ENCODE results near the gene NFAM1.

NFAM1 gene

DNA sequence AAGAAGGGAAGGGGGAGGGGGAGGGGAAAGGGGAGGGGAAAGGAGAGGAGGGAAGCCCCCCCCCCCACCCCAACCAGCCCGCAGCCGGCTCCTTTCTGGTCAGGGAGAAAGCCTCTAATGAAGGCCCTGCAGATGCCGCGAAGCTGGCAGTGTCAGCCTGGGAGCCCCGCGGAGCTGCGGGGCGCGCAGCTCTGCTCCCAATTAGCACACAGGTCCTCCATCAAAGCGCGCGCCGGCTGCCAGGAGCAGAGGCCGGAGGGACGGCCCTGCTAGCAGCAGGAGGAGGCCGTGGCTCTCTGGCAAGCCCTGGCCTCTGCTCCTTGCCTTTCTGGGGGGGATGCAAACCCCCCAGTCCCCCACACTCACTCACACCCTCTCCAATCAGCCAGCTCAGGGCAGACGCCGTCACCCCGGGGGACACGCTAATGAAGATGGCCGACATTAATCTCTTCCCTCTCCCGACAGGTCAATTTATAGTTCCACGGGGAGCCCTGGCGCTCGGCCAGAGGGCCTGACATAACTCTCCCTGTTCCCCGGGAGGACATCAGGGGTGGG, 91.3 kb downstream of the NFAM1 start:
- in situ Hi-C loops (cut with MboI; ENCODE audit: low sequenced_read_pairs): no loop called here

DNA sequence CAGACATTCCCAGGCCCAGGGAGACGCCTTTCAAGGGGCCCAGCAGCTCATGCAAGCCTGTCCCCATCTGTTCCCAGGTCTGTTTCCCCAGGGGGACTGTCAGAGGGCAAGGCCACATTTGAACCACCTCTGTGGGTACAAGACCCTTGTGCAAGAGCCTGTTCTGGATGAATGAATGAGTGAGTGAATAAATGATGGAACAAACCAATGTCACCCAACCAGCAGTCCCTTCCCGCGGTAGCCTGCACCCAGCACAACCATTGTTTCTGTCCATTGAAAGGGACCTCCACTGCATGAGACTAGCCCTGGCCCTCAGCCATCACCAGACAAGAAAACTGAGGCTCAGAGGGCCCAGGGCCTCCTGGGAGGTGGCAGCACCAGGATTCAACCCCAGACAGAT, 92.1 kb downstream of the NFAM1 start:
- in situ Hi-C loops (cut with MboI; ENCODE audit: low sequenced_read_pairs): no loop called here

DNA sequence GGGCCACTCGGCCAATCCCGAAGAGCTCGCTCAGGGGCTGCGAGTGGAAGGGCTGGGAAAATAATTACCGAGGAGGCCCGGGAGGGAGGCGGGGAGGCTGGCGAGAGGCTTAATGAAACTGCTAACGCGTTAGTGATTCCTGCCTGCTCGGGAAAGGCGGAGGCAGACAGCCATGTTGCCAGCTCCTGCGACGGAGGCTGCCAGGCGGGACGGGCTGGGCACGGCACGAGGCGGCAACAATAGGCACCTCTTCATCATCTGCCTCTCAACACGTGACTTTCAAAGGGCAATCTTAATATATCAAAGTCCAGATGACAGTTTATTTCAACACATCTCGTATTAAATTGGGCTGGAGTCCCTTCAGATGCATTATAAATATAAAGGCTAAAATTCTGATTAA, 93.7 kb downstream of the NFAM1 start:
- in situ Hi-C loops (cut with MboI; ENCODE audit: low sequenced_read_pairs): no loop called here

DNA sequence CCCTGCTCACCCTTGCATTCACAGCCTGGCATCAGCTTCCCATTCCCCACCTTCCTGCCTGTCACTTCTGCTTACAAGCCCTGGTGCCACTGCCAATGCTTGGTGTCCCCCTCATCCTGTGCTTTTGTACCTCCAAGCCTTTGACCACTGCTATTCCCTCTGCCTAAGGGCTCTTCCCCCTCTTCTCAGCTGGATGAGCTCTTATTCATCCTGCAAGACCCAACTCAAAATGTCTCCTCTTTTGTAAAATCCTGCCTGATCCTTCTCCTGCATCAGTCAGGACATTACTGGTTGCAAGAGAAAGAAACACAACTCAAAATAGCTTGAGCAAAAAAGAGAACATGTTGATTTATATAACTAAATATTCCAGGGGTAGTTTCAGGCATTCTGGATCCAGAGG, 94.8 kb downstream of the NFAM1 start:
- in situ Hi-C loops (cut with MboI; ENCODE audit: low sequenced_read_pairs): no loop called here

DNA sequence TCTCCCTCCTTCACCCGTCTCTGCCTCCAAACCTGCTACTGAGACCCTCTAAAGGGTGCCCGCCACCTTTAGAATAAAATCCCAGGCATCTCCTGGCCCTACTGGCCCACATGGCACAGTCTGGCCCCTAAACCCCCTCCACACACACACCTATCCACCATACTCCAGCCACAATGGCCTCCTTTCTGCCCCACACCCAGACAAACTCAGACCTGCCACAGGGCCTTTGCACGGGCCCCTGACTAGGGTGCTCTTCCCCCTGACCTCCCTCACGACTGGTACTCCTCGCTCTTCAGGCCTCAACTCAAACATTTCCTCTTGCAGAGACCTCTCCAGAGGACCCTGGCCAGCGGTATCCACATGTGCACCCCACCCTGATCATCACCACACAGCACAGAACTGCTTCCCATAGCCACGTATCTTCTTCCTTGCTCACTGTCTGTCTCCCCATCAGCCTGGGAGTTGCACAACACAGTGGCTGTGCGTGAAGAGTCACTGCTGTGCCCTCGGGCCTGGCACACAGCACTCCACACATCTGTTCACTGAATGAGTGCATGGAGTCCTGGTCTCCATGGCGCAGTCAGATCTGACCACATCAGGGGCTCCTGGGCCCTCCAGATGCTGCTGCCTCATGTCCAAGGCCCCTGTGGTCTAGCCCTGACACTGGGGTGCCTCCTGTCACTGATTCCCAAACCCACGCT, 95.5 kb downstream of the NFAM1 start:
- in situ Hi-C loops (cut with MboI; ENCODE audit: low sequenced_read_pairs): no loop called here

DNA sequence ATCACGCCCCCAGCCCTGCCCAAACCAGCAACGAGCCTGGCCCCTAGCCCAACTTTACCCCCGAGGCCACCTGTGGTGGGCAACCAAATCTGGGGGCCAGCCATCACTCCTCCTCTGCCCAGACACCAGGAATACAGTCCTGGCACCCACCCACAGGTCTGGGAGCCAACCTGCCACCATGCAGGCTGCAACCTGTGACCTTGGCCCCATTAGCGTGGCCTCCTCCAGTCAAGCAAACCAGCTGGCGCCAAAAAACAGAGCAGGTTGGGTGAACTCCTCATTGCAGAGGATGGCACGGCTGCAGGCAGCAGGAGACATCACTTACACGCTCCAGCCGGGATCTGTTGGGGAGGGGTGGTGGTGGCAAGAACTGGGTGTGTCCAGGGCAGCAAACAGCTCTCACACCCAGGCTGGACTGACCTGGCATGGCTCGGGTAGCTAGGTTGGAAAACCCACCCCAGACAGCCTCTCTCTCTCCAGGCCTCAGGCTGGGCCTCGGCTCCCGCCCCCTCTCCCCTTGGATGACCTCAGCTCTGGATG, 96.3 kb downstream of the NFAM1 start:
- in situ Hi-C loops (cut with MboI; ENCODE audit: low sequenced_read_pairs): no loop called here

DNA sequence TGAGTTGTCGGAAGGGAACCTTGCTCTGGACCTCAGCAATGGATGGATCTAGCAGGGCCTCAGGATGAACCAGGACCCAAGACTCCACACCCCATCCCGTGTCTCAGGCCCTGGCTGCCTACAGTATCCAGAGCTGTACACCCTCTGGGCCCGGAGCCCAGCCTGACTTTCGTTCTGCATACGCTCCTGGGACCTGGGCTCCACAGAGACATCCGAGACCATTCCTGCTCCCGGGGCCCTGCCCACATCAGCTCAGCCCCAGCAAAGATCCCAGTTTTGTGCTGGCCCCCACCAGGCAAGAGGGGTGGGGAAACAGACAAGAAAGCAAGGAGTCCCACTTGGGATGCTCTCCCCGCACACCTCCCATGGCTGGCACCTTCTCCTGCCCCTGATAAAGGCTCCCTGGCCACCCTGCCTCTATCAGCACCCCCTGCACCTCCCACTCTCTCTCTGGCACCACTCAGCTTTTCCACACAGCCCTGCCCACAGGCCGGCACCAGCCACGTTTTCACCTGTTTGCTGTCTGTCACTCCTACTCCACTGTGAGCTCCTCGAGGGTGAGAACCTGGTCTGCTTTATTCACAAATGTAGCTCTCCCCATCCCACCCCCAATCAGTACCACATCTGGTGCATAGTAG, 97.2 kb downstream of the NFAM1 start:
- in situ Hi-C loops (cut with MboI; ENCODE audit: low sequenced_read_pairs): no loop called here

DNA sequence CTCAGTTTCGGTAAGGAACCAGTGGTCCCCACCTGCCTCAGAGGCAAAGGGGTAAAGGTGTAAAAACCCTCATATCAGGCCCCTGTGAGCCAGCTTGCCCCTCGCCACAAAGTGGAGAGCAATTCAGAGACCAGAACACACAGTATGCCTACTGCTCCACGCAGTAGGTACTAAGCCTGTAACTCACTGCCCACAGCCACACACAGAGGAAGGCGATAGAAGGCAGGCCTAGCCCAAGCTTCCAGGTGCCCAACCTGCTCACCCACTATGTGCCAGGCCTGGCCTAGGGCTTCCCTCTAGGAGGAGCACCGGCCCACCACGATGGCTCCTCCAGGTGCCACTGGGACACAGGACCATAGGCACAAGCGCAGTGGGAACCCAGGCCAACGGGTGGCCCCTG, 98.7 kb downstream of the NFAM1 start:
- in situ Hi-C loops (cut with MboI; ENCODE audit: low sequenced_read_pairs): no loop called here

DNA sequence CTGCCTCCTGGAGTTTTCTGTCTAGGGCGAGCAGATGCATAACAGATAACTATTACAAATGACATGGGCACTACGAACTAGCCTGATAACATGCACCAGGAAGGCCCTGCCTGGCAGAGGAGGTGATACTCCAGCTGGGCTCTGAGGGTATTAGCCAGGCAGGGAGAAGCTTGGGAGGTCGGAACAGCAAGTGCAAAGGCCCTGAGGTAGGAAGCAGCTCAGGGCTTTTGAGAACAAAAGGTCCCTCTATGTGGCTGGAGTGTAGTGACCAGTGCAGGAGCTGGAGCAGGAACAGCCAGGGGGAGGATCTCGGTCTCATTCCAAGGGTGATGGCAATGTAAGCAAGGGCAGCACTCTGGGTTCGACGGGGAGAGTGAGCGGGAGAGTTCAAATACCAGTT, 100.1 kb downstream of the NFAM1 start:
- in situ Hi-C loops (cut with MboI; ENCODE audit: low sequenced_read_pairs): no loop called here

DNA sequence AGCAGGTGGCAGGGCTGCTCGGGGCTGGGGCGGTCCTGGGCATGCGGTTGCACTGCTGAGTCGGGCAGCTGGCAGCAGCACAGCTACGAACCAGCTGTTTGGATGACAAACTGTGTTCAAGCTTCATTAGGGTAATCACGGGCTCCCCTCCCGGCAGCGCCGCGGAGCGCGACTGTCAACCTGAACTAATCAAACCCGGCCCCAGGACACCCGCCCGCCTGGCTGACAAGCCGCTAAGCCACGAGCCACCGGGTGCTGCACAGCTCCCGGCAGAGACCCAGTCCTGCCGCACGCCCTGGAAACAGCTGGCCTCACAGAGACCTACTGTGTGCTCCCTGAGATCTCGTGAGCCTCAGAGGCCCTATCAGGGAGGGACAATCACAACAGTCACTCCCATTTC, 101.2 kb downstream of the NFAM1 start:
- in situ Hi-C loops (cut with MboI; ENCODE audit: low sequenced_read_pairs): no loop called here

All from HL-60/S4 (cell line).